ENCODE measurements around the gene OXNAD1.

OXNAD1 gene

DNA sequence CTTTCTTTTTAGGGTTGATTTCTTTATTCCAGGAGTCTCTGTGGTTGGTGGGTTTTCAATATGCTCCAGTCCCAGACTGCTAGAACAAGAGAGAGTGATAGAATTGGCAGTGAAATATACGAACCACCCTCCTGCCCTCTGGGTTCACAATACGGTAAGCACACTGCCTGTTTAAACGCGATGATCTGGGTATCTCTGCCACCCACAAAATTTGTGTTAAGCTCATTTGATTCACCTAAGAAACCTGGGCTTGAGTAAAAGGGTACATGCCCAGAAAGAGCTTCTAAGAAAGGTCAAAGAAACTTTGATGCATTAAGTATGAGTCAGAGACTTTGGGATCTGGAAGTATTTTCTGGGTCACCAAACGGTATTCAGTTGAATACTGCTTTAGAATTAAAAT is 29.8 kb downstream of the OXNAD1 start:
- TF ChIP-seq, protein P1, sequence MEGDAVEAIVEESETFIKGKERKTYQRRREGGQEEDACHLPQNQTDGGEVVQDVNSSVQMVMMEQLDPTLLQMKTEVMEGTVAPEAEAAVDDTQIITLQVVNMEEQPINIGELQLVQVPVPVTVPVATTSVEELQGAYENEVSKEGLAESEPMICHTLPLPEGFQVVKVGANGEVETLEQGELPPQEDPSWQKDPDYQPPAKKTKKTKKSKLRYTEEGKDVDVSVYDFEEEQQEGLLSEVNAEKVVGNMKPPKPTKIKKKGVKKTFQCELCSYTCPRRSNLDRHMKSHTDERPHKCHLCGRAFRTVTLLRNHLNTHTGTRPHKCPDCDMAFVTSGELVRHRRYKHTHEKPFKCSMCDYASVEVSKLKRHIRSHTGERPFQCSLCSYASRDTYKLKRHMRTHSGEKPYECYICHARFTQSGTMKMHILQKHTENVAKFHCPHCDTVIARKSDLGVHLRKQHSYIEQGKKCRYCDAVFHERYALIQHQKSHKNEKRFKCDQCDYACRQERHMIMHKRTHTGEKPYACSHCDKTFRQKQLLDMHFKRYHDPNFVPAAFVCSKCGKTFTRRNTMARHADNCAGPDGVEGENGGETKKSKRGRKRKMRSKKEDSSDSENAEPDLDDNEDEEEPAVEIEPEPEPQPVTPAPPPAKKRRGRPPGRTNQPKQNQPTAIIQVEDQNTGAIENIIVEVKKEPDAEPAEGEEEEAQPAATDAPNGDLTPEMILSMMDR (conservative IDR thresholded peaks at IDR 0.05; ENCODE audit: low read length): no peak
- no peak overlapping the region for H3K4me3 ChIP-seq (ENCODE audit: low read length)
- no peak for DNase-seq (ENCODE audit: low read depth)

DNA sequence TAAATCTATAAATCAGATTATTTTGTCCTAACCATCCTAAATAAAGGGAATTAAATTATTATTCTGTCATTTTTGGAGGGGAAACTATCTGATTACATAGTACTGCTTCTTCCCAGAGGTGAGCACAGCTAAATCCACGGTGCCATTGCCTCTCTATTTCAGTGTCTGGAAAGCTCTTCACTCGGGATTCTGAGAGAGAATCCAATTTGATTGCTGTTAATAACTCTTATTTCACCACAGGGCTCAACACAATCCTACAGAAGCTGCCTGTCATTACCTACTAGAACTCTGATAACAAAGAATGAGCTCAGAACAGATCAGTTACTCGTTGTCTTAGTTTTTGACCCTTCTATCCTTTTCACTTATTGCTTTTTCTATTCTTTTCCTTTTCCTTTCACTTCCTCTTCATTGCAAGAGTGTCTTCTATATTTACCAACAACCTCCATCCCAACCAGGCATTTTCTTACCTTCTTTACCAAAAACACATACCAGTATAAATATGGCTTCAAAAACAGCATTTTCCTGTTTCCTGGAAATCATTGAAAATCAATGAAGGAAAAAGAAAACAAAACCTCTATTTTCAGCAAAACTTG is 30.4 kb downstream of the OXNAD1 start:
- TF ChIP-seq, protein P1 (conservative IDR thresholded peaks at IDR 0.05; ENCODE audit: low read length): no peak
- H3K4me3 ChIP-seq (ENCODE audit: low read length): no peak overlapping the region
- no peak for DNase-seq (ENCODE audit: low read depth)

DNA sequence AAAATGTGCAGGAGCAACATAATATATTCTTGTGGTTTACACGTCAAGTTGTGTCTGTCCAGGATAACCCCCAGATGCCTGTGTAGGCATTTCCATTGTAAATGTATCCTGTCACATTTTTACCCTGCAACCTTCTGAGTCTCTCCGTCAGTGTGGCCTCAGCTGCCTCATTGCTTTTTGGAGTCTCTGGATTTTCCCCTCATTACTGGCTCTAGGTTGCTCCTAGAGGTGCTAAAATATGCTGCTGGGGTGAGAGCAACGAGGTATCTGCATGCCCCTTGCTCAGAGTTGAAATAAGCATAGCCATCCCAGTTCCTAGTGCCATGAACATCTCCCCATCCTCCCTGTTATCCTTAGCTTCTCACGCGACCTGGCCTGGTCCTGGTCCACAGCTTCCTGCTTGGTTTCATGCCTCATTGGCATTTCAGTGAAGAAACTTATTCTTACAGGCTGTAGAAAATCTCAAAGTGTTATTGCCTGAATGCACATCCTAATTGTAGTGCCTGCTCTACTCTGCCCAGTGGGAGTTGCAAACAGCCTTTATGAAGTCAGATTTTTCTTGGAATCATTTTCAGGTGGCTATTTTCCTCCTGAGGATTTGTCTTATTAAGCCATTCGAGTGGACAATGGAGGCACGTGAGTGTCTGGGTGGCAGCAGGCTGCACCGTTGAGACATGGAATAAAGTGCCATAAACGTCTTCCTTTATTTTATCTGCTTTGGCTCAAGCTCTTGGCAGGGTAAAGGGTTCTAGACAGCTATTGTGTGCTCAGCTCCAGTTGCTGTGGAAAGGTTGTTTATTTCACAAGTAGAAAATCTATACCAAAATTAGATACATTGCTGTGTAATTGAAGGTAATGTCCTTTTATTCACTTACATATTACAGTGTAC is 33.2 kb downstream of the OXNAD1 start:
- no peak for DNase-seq (ENCODE audit: low read depth)
- TF ChIP-seq, protein P1 (conservative IDR thresholded peaks at IDR 0.05; ENCODE audit: low read length): no peak
- H3K4me3 ChIP-seq (ENCODE audit: low read length): no peak overlapping the region

DNA sequence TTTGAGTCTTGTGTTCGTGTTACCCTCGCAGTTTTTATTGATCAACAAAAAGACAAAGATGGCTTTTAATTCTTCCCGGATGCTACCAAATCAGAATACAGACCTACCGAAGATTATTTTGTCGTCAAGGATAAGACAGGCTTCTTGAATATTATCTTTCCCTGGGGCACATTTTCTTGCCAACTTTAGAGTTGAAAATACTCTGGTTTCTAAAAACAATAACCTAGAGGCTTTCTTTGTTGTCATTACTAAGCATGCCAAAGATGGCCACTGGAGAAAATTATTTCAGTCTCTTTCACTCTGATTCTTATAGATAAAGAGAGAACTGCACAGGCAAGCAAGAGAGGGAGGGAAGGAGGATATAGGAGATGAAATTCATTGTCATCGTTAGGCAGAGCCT is 33.9 kb downstream of the OXNAD1 start:
- TF ChIP-seq, protein P1 (conservative IDR thresholded peaks at IDR 0.05; ENCODE audit: low read length): no peak
- no peak for DNase-seq (ENCODE audit: low read depth)
- no peak overlapping the region for H3K4me3 ChIP-seq (ENCODE audit: low read length)

DNA sequence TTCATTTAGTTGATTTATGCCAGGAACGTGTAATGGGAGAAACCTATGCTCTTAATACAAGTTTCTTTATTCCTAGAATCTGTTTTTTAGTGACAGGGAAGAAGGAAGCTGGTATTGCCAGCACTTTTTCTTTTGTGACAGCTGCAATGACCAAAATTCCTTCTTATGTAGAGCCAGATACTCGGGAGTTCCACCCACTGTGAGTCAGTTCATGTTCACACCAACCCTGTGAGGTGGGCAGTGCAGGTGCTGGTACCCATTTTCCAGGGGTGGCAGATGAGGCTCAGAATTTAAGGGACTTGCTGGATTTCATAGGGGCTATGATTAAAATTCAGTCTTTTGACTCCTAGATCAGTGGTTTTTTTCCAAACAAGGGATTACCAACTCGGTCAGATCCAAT is 34.7 kb downstream of the OXNAD1 start:
- no peak for DNase-seq (ENCODE audit: low read depth)
- TF ChIP-seq, protein P1 (conservative IDR thresholded peaks at IDR 0.05; ENCODE audit: low read length): no peak
- no peak overlapping the region for H3K4me3 ChIP-seq (ENCODE audit: low read length)

DNA sequence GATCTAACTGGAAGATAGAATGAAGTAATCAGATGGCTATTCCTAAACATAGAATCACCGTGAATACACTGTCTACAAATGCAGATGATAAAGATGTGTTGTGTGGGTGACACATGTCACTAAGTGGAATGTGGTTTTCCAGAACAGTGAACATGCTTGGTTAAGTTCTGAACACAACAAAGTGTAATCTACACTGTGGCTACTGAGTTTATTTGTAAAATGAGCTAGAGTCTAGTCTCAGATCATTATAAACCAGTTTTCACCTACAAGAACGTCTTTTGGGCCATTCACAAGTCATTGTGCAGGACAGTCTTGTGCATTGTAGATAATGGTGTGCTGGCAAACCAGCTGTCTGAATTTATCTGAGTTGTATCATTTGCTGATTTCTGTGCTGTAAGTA is 35.3 kb downstream of the OXNAD1 start:
- TF ChIP-seq, protein P1 (conservative IDR thresholded peaks at IDR 0.05; ENCODE audit: low read length): no peak
- DNase-seq (ENCODE audit: low read depth): no peak
- no peak overlapping the region for H3K4me3 ChIP-seq (ENCODE audit: low read length)

DNA sequence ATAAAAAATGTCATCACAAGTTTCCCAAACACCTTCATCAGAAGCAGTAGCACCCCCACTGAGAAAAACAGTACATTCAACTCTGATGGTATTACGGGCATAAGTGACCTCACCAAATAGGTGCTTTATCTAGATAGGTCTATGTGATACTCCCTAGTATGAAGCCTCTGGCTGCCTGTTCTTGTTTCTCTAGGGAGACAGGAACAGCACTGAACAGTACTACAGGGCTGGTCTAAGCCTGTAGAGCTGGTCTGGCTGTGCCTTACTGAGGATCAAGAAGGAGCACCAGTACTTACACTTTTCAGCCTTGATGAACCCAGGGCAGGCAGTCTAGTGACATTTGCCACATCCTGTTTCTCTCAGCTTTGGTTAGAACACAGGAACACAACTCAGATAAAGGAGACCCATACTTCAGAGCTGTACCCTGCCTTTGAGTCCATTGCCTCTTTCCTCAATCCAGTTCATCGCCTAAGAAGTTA is 35.9 kb downstream of the OXNAD1 start:
- TF ChIP-seq, protein P1 (conservative IDR thresholded peaks at IDR 0.05; ENCODE audit: low read length): no peak
- DNase-seq (ENCODE audit: low read depth): no peak
- H3K4me3 ChIP-seq (ENCODE audit: low read length): no peak overlapping the region

Data from AG10803 (cell line).